ENCODE results near the gene NGB. TPM values are rescaled to one million over a fixed set of nuclear protein-coding genes. Genes with fewer than 3 reads are reported as not detected.
A peak's percentile ranks its signal among the peaks of the same experiment; 100 is the strongest.

The NGB gene
- total and polyA plus RNA-seq, 2 of the 8 experiments (the other 6 are each of a cell fraction or from before 2014, with no cell fraction given) = 0.30 to 0.60 TPM

GRCh38 chr14:77320238-77320935 is 49.4 kb upstream of the NGB start, which contains the start of gene POMT2:
TSS of gene POMT2 (minus strand) at chr14:77320883. CDS start at chr14:77320681, 202 bp downstream.
- Histone ChIP-seq H2BK15ac (ENCODE audit: low read length) (no peak within 1 kb of the TSS), H2BK5ac (ENCODE audit: low read depth, low read length) (peak within 1 kb of the TSS; percentile 87), H3K9ac (replicated peaks in 1 of 4; ENCODE audit: extremely low read depth in 1 of 4, low read depth in 3 of 4, low read length in 3 of 4) (peak within 1 kb of the TSS; percentile 79 to 96 (median 94)), H2BK12ac (ENCODE audit: low read depth, low read length) (no peak within 1 kb of the TSS), H3K18ac (ENCODE audit: extremely low read depth, low read length) (peak within 1 kb of the TSS; percentile 95), H3K27ac (ENCODE audit: low read depth, low read length) (peak within 1 kb of the TSS; percentile 94), H3K4ac (replicated peaks; ENCODE audit: insufficient read length, low read depth, low read length) (no peak within 1 kb of the TSS), H4K91ac (replicated peaks; ENCODE audit: insufficient read length, low read length) (peak within 1 kb of the TSS; percentile 89), H4K20me1 (replicated peaks in 1 of 2; ENCODE audit: control insufficient read depth in 1 of 2, insufficient read depth in 2 of 2, low read length in 2 of 2) (peaks cover 0 to 2% of the 10 kb centered on the region in 2 experiments), H3K79me1 (ENCODE audit: low read depth, low read length) (peaks cover 6% of the 10 kb centered on the region; the same call in 1 of the 2 replicates), H3K9me3 (ENCODE audit: insufficient read depth in 2 of 2, low read depth in 1 of 2, low read length in 1 of 2) (no peaks in the 10 kb centered on the region), H4K8ac (ENCODE audit: extremely low read depth, insufficient read depth, low read length) (peak within 1 kb of the TSS; percentile 99), H3K14ac (ENCODE audit: insufficient read length) (no peak within 1 kb of the TSS), H3K4me2 (ENCODE audit: insufficient read depth in 1 of 2, low read depth in 2 of 2, low read length in 2 of 2) (peak within 1 kb of the TSS; percentile 74 to 81), H3K23me2 (ENCODE audit: low read depth, low read length) (peaks cover 5% of the 10 kb centered on the region), H3K56ac (replicated peaks; ENCODE audit: insufficient read length, low read depth, low read length) (peak within 1 kb of the TSS; percentile 80), H2BK20ac (ENCODE audit: low read length) (no peak within 1 kb of the TSS), H2AK5ac (ENCODE audit: low read depth, low read length) (peak within 1 kb of the TSS; percentile 28; the same call in 1 of the 2 replicates), H3K23ac (ENCODE audit: insufficient read length) (no peak within 1 kb of the TSS), H2BK120ac (replicated peaks; ENCODE audit: low read depth, low read length) (no peak within 1 kb of the TSS), H3K36me3 (ENCODE audit: control insufficient read depth in 2 of 4, insufficient read depth in 4 of 4, low read length in 3 of 4) (no peaks in the 10 kb centered on the region), H2AFZ (ENCODE audit: low read length) (peak within 1 kb of the TSS; percentile 89; the same call in 1 of the 2 replicates), H4K5ac (ENCODE audit: insufficient read length, low read depth, low read length) (peak within 1 kb of the TSS; percentile 90), H3K27me3 (replicated peaks in 1 of 4; ENCODE audit: control insufficient read depth in 3 of 4, extremely low read depth in 1 of 4, insufficient read depth in 3 of 4, low read length in 3 of 4) (no peaks in the 10 kb centered on the region), H3K79me2 (ENCODE audit: control insufficient read depth in 1 of 2, insufficient read depth in 2 of 2, low read length in 2 of 2) (peaks cover 6 to 33% of the 10 kb centered on the region in 2 experiments), H3K4me3 (ENCODE audit: extremely low read depth in 1 of 4, insufficient read depth in 2 of 4, low read depth in 3 of 4, low read length in 4 of 4) (peak within 1 kb of the TSS; percentile 63 to 93 (median 91)), H3K4me1 (replicated peaks in 1 of 4; ENCODE audit: control insufficient read depth in 3 of 4, insufficient read depth in 4 of 4, low read length in 3 of 4) (peaks cover 4 to 18% (median 9%) of the 10 kb centered on the region in 4 experiments; a peak in 6 of 7 replicates)
- 1% methylated on average over 36 of the region's 69 CpGs; no CpG with 5 or more reads in 1 of the 2 experiments for WGBS, 2 experiments (ENCODE audit: extremely low coverage in 1 of 2, insufficient coverage in 1 of 2, insufficient read length in 1 of 2, insufficient replicate concordance in 2 of 2, low coverage in 1 of 2, low lambda C conversion rate in 2 of 2, missing lambda C conversion rate in 1 of 2)
- POLR2A ChIA-PET (ENCODE audit: partially characterized antibody) = interaction anchor here (0.7 to 2.5 kb wide), 14 partner anchors 10 to 177 kb away, joined by 3 to 14 read pairs (median 4); partner anchors contain the start of genes SAMD15 and TMED8
- no peak for FAIRE-seq
- CTCF ChIA-PET (ENCODE audit: partially characterized antibody) = interaction anchor here (0.7 to 2.5 kb wide), 9 partner anchors 9 to 169 kb away, joined by 3 to 10 read pairs (median 4); no protein-coding TSS in a partner anchor
- peak; percentile 84 to 98 for DNase-seq (ENCODE audit: low read depth in 1 of 2, low spot score in 2 of 2)
- no peak for TF ChIP-seq EP300 (IDR thresholded peaks at IDR 0.05; ENCODE audit: borderline replicate concordance in 1 of 2, low read depth in 2 of 2, low read length in 2 of 2)
- TF ChIP-seq KDM4A (IDR thresholded peaks at IDR 0.05; ENCODE audit: low read depth, low read length, severe bottlenecking) = peak; percentile 34
- TF ChIP-seq RAD21 (IDR thresholded peaks at IDR 0.05 in 1 of 2, conservative IDR thresholded peaks at IDR 0.05 in 1 of 2; ENCODE audit: low read depth in 2 of 2, low read length in 2 of 2) = 0 out of 4 replicates have a peak, but pooled peaks of 1 of the 2 experiments have one; percentile 3
- peak; percentile 26 to 48 (median 35); a peak in 3 of 4 replicates for TF ChIP-seq CTCF (IDR thresholded peaks at IDR 0.05; ENCODE audit: control extremely low read depth in 1 of 3, insufficient read depth in 1 of 3, low read depth in 1 of 3, low read length in 3 of 3)
- peak; percentile 61 for TF ChIP-seq SP1 (IDR thresholded peaks at IDR 0.05; ENCODE audit: low read depth, low read length)
- TF ChIP-seq POLR2A (IDR thresholded peaks at IDR 0.05; ENCODE audit: control extremely low read depth in 1 of 2, low read depth in 2 of 2, low read length in 2 of 2) = peak in 1 of 2 experiments; percentile 57; a peak in 2 of 3 replicates
- no peak for TF ChIP-seq TAF7 (optimal IDR thresholded peaks at IDR 0.05; ENCODE audit: borderline replicate concordance, low read depth, low read length)
- TF ChIP-seq PHF8 (conservative IDR thresholded peaks at IDR 0.05; ENCODE audit: low read depth, low read length) = peak; percentile 84

Measured in H1 (cell line).